Left forelimb (tissue), 1 donor: ENCODE results near the gene TEC.

Experiments used
- DNase-seq: peaks from one replicate; pipeline ENCODE4 v3.0.0-alpha.2; 2018; ENCODE audit warnings: low spot score

Gene TEC

DNA sequence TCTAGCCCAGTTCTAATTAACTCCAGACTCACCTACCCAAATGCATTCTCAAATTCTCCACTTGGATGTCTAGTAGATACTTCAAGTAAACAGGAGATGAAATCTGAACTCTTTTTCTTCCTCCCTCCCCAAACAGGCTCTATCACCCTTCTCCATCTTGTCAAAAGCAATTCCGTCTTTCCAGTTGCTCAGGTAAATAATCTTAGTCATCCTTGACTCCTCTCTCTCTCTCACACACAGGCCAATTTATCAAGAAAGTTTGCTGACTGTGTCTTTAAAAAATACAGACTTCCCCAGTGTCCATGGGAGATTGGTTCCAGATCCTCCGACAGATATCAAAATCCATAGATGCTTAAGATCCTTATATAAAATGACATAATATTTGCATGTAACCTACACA lies 148.5 kb downstream of the TEC start:
- DNase-seq: no peak

DNA sequence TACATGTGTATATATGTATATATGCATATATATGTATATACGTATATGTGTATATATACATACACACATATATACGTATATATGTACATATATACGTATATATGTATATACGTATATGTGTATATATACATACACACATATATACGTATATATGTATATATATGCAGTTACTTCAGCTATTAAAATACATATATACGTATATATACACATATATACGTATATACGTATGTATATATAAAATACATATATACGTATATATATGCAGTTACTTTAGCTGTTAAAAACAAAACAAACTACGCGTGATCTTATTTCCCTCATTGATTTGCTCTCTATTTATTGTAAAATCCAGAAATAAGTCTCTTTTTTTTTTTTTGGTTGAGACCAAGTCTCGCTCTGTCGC lies 149.5 kb downstream of the TEC start:
- no peak for DNase-seq

DNA sequence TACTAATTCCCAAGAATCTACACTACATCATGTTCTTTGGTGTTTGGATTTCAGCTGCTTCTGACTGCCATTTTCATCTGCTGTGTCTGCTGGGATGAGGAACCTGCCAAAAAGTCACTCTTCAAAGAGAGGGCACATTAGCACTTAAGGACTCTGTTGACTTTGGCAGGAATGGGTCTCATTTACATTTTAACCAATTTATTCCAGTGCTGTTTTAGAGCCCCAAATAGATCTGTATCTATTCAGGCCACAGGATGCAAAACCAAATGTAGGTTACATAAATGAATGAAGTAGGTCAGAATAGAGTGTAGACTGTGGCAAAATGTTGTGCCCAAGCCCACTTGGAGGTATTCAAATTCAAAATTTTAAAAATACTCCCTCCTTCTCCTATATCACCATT lies 150.0 kb downstream of the TEC start:
- DNase-seq: no peak

DNA sequence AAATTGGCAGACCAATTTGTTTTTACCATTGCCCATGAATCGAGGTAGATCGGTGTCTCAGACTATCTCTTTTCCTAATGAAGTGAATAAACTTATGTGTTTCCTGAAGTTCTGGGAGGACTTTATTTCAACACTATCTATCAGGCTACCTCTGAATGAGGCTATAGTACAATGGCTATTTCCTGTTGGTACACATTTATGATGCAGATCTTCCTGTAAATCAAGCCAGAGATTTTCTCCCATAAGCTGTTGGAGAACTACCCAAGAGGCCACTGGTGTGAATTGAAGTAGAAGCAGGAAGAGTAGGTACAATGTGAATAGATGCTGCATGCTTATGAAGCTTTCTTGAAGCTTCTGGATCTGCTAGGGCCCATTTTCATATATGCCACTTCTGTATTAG lies 151.6 kb downstream of the TEC start:
- DNase-seq: no peak

DNA sequence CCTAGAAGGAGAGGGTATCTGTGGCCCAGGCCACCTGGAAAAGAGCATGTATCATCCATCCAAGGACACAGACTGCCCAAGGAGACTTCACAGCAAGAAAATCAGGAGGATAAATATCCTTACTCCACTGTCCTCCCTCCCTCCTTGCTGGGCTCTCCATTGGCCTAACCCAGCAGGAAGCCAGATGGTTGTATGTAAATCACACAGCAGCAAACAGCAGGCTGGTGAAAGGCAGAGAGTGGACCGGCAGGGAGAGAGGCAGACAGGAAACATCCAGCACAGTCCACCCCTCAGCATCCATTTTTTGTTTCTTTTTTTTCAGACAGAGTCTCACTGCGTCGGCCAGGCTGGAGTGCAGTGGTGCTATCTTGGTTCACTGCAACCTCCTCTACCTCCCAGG lies 153.1 kb downstream of the TEC start:
- no peak for DNase-seq

DNA sequence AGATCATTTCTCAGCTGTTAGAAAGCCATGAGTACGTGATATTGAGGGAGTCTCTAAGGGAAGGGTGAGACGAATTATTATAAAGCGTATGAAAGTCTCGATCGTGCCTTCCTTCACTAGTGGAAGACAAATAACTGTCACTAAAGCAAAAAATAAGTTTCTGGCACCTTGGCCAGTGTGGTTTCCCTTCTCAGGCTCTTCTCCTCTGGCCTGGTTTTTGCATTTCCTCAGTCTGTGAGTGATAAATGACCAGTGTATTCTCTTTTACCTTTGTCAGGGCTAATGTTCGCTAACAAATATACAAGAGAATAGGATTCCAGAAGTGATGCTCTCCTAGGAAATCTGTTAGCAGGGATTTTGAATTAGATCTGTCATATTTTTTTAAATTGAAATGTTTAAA lies 155.2 kb downstream of the TEC start:
- DNase-seq: no peak

DNA sequence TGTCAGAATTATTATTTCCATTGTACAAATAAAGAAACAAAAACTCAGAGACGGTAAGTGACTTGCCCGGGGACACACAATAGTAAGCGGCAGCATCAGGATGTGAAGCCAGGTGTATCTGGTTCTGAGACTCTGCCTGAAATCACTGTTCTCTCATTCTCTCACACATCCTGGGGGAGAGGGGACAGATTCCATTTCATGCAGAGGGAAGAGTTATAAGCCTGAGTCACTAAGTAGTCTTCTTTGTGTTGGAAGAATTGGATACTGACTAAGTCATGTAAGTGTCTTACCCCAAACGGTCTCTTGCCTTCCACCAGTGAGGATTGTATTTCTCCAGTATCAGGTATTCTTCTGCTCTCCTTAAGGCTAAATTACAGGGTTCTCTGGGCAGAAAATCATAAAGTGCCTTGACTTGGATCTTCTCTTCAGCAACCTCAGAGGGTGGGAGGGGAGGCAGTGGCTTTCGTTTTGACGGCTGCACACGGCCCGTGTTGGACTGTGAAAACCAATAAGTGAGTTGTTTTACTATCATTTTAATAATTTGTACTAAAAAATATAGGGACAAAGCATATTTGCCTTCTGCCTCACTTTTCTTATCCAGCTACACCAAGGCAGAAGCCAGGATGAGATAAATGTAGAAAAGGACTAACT lies 157.5 kb downstream of the TEC start:
- no peak for DNase-seq

DNA sequence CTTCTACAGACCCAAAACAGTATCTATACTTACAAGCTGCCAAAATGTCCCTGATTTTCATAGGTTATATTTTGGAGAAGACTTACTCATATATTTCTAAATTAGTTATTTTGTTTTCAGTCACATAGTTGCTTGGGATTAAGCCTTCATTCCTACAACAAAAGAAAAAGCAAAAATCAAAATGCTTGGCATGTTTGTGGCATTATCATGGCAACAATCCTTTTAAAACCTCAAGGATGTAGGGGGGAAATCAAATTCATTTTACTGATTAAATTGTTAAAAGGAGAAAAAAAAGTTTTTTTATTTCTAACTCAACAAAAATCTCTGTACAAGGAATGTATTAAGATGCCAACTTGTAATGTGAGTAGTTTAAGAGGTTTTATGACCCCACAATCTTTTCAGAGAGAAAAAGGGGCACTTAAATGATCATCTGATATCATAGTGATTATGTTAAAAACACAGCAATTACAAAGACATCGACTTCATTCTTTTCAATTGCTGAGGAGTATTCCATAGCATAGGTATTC lies 159.1 kb downstream of the TEC start:
- DNase-seq: no peak

DNA sequence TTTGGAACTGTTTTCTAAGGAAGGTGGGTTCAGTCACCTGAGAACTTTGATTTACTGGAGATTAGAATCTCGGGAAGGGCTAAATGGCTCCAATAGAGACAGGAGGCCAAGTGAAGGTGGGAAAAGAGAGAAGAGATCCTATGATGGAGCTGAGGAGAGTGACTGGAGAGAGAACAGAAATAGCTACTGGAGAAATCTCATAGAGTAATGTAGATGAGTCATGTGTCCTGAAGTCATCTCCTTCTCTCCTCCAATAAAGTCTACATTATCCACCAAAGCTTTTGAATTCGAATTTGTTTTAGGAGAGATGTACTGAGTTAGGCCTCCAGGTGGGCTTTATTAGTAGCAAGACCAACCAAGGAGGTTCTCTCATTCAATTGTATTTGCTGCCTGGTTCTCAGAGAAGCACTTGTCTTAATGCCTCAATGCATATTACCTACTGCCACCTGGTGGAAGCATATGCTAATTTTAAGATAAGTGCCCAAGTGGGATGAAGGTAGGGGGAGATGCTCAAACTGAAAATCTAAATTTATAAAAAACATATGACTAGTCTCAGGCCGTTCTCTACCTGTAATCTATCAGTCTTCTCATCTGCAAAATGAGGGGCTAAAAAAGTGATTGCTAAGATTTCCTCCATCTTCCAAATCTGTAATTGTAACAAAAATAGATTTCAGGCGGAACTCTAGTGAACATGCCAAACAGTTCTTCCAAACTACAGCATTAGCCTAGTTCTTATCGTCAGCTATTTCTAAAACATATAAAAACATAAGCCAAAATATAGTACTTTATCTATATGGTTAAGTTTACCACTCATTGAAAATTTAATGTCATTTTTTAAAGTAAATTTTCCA lies 160.0 kb downstream of the TEC start:
- DNase-seq: no peak

DNA sequence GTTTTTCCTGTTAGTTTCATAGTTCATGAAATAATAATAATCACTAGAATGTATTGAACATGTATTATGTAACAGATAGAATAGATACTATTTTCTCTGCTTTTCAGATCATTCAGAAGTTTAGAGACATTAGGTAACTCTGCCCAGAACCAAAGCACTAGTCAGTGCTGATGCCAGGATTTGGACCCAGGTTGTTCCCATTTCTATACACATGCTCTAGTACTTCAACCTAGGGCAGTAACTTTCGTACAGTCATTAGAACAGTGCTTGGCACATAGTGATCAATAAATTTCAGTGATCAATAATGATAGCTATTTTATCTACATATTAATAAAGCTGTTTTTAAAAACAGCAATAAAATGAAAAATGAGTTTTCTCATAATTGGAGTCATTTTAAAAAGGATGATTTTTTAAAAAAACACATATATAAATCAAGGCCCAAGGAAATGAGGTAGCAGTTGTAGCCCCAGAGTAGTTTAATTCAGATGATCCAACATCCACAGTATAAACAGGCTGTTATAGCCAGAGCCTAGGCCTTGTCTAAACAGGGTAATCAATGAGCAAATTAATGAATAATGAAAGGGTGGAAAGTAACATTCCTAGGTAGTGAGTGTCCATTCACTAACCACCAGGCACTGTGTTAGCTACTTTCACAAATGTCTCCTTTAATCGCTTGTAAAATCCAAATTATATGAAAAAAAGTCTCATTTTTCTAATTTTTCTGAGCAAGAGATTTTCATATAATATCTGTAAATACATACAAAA lies 161.1 kb downstream of the TEC start:
- no peak for DNase-seq

DNA sequence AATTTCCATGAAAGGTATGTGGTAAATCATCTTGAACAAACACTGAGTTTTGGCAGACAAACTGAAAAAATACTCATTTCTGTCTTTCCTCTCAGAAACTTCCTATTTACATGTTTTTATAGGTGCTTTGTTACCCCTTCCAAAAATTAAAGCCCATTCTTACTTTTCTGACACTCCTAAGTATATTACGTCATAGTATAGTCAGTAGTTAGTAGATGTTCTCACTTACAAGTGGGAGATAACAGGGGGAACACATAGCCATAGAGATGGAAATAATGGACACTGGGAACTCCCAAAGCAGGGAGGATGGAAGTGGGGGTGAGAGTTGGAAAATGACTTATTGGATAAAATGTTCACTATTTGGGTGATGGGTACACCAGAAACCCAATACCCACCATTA lies 164.4 kb downstream of the TEC start:
- no peak for DNase-seq

DNA sequence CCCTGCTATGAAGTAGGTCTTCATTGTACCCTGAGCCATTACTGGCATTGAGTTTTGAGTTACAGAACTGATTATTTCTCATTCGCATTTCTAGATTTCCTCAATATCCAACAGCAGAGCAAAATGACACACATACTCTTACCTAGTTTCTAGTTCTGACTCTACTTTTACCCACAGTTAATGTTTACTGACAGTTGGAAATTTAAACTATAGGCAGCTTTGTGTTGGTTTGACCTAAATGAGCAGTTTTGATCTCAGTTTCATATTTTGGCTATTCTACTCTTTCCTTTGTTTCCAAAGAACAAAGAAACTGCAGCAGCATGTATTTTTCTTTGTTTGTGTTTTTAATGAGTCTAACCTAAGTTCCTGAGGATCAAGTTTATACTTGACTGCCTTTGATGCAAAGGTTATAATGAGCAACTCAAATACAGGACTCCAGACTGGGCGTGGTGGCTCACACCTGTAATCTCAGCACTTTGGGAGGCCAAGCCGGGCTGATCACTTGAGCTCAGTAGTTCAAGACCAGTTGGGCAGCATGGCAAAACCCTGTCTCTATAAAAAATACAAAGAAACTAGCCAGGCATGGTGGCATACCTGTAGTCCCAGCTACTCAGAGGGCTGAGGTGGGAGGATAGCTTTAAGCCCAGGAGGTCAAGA lies 166.0 kb downstream of the TEC start:
- DNase-seq: no peak

DNA sequence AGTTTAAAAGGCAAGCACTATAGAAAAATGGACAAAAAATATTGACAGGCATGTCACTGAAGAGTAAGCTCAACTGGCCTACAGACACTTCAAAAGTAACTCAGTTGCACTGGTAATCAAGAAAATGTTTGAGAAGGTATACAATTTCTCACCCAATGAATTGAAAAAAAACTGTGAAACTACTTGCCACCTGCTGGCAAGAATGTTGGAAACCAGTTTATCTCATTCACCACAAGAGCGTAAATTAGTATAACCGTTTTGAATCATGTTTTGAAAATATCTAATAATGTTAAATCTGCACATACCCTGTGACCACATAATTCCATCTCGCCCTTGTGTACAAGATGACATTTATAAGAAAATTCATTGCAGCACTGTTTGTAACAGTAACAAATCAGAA lies 167.3 kb downstream of the TEC start:
- no peak for DNase-seq

DNA sequence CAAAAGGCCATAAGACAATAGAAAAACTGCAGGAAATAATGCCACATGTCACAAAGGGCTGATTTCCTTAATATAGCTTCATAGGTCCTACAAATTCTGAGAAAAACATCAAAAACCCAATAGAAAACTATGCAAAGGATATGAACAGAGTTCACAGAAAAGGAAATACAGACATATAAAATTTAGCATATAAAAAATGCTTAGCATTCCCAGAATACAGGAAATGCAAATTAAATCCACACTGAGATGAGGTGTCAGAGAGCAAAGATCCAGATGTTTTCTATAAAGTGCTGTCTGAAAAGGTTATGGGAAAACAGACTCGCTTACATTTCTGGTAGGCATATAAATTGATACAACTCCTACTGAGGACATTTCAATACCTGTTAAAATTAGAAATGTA lies 169.4 kb downstream of the TEC start:
- DNase-seq: no peak

DNA sequence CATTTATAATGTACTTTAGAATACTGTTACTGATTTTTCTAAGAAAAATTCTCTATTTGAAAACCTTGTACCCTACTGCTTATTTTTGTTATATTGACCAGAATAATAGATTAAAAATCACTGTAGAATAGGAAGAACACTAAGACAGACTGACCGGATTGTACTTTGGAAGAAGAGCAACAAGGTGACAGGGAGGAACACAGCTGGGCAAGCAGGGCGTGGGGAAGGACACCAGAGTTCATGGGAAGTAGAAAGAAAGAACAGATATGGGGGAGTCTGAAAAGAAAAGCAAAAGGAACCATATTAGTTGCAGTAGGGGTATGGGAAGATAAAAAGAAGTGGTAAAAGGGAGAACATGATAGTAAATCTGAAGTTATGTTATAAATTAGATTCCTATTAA lies 174.2 kb downstream of the TEC start:
- DNase-seq: no peak

DNA sequence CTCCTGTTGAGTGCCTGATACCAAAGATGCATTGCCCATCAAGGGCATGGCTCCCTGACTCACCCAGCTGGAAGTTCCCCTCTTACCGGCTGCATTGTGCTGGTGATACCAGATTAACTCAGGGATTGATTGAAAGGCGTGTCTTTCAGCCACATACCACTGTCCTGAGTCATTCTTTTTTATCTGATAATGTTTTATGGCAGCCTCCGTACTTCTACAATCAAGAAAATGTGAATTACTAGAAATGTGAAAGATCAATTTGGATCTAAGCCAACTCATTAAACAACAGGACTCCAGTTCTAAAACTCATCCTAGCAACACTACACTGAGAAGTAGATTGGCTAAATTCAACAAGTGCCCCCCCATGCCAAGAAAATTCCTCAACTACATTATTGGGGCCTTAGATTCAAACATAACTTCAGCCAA lies 175.6 kb downstream of the TEC start:
- DNase-seq: no peak

DNA sequence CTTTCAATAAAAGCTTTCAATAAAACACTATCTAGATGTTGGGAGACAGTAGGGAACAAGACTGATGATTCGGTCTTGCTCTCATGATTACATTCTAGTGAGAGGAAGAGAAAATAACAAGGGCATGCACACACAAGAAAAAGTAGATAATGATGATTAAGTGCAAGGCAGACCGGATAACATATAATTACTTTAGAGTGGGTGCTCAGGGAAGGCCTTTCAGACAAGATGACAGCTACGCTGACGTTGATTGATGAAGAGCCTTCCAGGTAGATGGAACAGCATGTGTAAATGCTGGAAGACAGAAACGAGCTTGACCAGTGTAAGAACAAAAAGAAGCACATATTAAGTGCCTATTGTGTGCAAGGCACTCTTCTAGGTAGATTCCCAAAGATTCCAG lies 179.0 kb downstream of the TEC start:
- no peak for DNase-seq

DNA sequence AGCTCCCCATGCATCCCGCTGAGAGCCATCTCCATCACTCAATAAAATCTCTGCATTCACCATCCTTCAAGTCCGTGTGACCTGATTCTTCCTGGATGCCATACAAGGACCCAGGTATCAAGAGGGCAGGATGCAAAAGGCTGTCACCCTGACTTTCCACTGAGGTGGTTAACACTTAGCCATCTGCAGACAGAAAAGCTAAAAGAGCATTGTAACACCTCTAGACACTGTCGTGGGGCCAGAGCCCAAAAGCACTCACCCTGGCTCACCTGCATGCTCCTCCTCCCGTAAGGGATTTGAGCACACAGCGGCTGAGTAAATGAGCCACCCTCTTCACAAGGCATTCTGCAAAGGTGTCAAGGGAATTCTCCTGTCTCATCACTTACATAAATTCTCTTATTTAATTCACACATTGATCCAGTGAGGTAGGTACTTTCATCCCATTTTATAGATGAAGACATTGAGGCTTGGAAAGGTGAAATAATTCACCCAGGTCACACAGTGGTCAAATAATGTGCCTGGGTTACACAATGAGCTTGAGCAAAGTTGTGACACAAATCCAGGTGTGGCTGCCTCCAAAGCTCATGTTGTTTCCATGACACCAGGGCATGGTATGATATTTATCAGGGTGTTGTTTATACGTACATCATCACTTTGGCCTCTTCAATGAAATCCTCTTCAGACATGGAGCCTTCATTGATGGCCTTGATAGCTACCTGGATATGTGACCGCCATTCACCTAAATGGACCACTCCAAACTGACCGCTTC lies 183.6 kb downstream of the TEC start:
- no peak for DNase-seq
